ENCODE measurements around the gene ATP2A1.
A peak's percentile ranks its signal among the peaks of the same experiment; 100 is the strongest.
"Not testable (repeated sequence)": the region's sequence is repeated elsewhere in the genome, so short reads cannot be mapped to it uniquely, and the experiment has no call there.

The ATP2A1 gene

DNA sequence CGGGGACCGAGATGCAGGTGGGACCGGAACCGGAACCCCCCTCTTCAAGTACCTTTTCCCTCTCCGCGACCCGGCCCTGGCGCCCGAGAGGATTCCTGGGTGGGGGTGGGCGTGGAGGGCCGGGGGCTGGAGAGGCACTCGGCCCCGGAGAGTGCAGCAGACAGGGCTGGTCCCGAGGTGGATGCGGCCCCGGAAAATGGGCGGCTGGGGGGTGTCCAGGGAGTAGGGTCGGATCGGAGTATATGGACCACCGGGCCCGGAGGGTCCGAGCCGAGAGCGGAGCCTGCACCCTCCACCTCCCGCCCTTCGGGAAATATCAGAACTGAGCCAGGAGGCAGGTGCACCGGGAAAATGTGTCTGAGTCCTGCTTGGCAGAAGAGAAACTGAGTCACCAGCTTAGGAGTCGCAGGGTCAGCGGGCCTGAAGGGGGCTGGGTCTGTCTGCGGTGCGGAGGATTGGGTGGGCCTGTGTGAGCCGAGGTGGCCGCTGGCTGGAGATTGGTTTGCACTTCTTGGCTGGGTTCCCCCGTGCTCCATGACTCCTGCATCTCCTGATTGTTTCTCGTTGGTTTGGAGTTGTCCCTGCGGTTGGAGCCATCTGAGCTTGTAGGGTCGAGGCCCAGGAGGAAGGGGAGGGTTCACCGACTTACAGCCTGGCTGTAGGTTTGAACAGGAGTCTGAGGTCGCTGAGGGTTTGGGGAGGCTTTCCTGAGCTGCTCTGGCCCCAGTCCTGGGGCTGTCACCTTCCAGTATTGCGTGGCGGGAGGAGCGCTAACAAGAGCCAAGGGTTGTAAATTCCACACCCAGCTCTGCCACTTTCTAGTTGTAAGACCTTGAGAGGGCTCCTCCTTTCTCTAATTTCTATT is 14.1 kb upstream of the ATP2A1 start:
- no peak for DNase-seq

DNA sequence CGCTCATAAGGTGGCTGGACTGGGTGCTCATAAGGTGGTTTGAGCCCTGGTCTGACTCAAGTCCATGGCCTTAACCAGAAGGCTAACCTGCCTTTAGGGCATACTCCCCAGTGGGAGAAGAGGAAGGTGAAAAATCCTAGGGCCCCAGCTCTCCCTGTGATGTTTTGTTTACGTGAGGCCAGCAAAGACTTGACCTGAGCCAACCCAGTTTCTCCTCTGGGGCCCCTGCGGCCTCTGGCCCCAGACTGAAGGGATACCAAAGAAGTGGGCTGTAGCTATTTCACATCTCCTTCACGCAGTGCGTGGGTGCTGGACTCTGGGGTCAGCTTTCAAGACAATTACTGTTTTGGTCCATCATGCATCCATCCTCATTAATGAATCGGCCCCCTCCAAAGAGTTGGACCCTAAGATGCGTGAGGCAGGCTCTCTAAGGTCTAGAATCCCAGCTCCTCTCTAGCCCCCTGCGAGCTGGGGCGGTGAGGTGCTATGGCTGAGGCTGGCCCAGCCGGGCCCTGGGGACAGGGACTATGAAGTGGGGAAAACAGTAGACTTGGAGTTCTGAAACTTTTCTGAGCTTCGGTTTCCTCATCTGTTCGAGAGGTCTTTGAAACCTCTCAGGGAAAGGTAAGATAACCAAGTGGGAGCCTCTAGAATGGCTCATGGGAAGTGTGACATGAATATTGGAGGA is 13.1 kb upstream of the ATP2A1 start:
- no peak for DNase-seq

DNA sequence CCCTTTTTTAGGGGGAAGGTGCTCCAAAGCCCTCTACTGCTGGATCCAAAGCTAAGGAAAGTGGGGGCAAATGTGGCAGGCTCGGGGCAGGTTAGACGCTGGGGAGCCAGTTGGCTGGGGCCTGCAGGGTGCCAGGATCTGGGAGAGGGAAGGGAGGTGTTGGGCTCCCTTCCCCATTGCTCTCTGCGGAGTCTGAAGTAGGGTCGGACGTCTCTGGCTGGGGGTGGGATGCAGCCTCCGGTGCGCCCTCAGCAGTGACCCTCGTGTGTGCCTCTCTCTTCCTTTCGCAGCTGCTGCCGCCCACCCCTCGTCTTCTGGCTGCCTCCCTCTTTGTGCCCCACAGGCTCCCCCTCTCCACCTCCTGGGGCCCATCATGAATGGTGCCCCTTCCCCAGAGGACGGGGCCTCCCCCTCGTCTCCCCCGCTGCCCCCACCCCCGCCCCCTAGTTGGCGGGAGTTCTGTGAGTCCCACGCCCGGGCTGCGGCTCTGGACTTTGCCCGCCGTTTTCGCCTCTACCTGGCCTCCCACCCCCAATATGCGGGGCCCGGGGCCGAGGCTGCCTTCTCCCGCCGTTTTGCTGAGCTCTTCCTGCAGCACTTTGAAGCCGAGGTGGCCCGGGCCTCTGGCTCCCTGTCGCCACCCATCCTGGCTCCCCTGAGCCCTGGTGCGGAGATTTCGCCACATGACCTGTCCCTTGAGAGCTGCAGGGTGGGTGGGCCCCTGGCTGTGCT is 12.4 kb upstream of the ATP2A1 start:
- DNase-seq: no peak

DNA sequence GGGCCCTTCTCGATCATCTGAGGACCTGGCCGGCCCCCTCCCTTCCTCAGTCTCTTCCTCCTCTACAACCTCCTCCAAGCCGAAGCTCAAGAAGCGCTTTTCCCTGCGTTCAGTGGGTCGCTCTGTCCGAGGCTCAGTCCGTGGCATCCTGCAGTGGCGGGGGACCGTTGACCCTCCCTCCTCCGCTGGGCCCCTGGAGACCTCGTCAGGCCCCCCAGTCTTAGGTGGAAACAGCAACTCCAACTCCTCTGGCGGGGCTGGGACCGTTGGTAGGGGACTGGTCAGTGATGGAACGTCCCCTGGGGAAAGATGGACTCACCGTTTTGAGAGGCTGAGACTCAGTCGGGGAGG is 11.9 kb upstream of the ATP2A1 start:
- DNase-seq: no peak

DNA sequence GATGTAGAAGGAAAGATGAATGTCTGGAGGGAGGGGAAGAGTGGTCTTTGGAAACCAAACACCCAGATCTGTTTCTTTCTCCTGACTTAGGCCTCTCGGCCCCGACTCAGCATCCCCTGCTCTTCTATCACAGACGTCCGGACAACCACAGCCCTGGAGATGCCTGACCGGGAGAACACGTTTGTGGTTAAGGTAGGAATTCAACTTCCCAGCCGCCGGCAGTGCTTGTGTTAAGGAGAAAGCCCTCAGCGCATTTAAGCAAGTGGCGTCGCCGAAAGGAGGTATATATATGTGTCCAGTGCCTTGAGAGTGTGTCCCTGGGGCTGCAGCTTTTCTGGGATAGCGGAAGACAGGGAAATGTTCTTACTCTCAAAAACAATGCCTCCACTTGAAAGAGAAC is 11.0 kb upstream of the ATP2A1 start:
- DNase-seq: no peak

DNA sequence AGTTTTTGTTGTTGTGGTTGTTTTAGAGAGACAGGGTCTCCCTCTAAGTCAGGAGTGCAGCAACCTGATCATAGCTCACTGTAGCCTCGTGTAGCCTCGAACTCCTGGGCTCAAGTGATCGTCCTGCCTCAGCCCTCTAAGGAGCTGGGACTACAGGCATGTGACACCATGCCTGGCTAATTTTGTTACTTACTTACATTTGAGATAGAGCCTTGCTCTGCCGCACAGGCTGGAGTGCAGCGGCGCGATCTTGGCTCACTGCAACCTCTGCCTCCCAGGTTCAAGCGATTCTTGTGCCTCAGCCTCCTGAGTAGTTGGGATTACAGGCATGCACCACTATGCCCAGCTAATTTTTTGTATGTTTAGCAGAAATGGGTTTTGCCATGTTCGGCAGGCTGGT is 10.6 kb upstream of the ATP2A1 start:
- DNase-seq: not testable (repeated sequence)

DNA sequence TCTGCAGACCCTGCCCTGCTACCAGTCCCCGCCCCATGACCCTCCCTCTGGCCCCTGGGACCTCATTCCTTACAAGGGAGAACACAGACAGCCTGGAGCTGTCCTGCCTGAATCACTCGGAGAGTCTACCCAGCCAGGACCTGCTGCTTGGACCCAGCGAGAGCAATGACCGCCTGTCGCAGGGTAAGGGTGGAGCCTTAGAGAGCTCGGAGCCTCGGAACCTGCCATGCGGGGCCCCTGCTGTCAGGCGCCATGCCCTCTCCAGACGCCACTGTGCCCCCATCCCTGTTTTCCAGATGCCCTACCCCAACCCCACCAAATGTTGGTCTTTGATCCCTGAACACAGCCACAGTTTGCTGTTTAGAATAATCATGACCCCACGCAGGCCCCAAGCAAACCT is 9.1 kb upstream of the ATP2A1 start:
- no peak for DNase-seq

DNA sequence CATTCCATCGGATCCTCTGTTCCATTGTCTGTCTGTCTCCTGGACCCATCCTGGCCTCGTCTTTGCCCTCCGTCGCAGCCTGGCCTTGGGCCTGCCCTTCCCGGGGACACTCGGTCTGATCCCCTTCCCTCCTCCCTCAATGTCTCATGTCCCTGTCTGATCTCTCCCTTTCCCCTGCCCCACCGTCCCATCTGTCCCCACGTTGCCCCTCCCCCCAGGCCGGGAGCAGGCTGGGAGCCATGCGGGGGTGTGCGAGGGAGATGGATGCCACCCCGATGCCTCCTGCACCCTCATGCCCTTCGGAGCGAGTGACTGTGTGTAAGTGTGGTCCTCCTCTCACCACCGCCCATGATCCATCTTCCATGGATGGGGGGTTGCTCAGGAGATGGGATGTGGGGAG is 5.3 kb upstream of the ATP2A1 start:
- DNase-seq: no peak

DNA sequence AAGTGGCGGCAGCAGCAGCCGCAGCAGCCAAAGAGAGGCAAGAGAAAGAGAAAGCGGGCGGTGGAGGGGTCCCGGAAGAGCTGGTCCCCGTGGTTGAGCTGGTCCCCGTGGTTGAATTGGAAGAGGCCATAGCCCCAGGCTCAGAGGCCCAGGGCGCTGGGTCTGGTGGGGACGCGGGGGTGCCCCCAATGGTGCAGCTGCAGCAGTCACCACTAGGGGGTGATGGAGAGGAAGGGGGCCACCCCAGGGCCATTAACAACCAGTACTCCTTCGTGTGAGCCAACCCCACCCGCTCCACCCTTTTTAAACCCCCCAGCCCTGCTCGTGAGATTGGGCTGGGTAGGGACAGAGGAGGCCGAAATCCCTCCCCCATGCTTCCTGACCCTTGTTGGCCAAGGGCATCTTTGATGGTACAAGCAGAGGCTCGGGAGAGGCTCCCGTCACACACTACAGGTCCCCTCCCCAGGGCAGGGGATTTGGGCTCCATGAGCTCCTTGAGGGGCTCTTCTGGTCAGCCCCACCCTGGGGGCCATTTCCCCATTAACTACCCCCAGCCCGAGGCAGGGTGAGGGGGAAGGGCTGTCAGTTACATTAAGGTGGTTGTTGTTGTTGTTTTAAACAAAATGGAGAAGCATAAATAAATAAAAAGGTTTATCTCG is 4.6 kb upstream of the ATP2A1 start:
- no peak for DNase-seq

DNA sequence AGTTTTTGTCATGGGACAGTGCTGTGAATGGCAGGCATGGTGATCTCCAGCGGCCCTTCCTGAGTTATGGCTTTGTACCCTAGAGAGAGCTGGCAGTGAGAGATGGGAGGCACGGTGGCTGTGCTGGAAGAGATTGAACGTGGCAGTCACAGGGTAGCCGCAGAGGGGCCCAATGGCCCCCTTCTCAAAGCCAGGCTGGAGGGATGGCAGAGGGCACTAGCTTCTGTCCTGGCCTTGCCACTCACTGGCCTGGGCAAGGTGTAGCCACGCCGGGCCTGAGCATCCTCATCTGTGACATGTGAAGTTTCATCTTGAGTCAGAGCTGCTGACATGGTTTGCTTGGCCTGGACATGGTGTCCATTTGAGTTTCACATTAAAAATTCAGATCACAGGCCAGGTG is 3.9 kb upstream of the ATP2A1 start:
- DNase-seq: no peak

DNA sequence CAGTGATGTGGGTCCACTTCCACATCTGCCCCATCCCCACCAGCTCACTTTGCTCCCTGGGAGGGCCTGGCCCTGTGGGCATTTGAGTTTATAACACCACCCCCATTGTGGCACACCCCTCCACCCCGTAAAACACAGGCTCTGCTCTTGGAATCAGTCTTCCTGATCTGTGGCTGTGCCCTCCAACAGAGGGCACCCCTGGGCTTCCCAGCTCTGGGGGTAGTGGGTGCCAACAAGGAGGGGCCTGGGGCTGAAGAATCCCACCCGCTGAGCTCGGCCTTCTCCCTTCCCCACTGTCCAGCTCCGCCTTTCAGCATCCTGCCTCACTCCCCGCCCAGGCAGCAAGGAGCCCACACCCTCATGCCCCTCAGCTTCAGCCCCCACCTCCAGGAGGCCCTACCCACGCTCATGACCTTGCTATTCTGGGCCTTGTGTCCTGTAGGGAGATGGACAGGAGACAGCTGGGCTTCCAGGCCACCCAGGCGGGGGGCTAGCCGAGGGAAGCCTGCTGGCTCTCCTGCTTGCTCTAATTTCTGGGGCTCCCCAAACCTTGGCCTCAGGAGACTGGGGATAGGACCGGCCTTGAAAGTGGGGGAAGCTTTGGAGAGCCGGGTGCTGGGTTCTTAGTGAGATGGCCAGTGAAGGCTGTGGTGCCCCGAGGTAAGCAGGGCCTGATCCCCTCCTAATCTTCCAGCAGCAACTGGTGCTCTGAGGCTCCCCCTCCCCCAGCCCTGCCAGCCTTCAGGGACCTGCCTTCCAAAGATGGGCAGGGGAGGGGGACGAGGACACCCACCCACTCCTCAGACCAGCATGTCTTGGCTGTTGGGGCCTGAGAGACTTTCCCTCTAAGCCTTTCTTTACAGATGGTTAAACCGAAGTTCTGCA is 2.9 kb upstream of the ATP2A1 start:
- DNase-seq: no peak

DNA sequence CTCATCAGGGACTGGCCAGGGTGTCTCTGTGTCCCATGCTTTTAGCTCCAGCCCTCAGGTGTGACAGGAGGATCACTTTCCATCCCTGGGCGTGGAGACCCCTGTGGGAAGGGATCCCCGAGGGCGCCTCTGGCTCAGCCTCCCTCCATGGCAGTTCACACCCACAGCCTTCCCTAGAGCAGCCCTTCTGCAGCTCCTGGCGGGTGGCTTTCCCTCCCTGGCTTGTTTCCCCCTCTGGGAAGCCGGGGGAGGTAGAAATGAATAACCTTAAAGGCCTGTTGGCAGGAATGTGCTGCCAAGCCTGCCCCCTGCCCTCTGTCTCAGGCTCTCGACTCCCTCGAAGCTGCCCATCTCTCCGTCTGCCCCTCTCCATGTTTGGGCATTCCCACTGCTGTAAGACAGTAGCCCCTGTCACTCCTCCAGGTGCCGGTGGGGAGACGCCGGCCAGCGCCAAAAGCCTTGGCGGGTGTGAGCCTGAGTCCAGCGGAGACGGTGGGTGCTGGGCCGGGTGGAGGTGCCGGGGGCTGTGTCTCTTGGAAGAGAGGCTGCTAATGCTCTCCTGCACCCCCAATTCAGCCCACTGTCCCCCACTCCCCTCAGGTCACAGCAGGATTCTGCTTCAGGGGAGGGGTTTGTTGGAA is 2.1 kb upstream of the ATP2A1 start:
- DNase-seq: no peak

DNA sequence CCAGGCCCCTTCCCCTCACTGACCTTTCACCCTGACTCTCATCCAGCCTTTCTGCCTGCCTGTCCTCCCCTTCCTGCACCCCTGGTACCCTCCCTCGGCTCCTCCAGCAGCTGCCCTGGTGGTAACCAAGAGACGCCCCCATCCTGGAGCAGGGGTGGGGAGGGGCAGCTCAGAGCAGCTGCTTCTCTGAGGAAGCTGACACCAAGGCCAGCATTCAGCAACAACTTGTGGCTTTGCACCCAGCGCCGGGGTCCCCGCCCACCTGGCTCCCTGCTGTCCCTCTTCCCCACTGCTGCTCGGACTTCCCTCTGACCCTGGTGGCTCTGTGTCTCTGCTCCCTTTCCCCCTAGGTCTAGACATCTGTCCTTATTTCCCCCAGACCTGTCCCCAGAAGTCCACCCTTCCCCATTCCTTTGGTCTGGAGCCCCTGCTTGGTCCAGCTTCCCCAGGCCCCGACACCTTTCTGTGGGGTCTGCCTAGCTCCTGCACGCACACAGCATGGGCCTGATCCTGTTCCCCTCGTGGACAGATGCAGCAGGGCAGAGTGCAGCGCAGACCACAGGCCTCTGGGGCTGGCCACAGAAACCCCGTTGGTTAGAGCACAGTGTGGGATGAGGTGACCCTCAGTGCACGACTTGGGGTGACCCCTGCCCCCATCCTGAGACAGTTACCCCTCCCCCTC is 1.2 kb upstream of the ATP2A1 start:
- no peak for DNase-seq

DNA sequence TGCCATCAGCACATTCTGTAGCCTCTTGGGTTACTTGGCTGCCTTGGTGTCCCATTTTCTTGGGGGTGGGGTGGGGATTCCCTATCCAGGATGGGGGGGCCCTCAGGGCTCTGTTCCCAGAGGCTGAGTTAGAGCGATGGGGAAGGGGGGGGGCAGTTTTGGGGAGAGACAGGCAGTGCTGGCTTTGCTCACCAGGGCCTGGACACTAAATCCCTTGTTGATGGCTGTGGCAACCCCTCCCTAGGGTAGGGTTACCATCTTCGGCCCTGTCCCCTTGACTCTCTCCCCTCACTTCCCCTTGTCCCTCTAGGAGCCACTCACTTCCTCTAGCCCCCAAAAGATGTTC is 660 bp upstream of the ATP2A1 start:
- no peak for DNase-seq

DNA sequence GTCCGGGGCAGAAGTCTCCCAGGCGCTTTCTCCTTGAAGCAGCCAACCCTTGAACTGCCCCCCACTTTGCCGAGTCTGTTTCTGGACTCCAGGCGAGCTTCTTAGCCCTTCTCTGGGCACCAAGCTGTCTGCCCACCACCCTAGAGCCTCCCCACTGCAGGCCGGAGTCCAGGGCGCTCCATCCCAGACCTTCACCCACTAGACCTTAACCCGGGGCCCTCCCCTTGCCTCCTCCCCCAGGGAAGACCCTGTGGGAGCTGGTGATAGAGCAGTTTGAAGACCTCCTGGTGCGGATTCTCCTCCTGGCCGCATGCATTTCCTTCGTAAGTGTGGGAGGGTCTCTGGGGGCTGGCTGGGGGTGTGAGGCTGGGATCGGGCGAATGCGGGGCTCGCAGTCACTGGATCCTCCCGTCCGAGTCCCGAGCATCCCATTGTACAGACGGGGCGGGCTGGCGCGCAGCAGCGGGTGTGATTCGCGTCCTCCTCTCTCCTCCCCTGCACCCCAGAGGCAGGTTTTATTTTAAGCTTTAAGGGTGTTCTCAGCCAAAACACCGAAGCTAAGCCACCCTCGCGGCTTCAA is 1.1 kb downstream of the ATP2A1 start:
- peak; percentile 0 for DNase-seq

DNA sequence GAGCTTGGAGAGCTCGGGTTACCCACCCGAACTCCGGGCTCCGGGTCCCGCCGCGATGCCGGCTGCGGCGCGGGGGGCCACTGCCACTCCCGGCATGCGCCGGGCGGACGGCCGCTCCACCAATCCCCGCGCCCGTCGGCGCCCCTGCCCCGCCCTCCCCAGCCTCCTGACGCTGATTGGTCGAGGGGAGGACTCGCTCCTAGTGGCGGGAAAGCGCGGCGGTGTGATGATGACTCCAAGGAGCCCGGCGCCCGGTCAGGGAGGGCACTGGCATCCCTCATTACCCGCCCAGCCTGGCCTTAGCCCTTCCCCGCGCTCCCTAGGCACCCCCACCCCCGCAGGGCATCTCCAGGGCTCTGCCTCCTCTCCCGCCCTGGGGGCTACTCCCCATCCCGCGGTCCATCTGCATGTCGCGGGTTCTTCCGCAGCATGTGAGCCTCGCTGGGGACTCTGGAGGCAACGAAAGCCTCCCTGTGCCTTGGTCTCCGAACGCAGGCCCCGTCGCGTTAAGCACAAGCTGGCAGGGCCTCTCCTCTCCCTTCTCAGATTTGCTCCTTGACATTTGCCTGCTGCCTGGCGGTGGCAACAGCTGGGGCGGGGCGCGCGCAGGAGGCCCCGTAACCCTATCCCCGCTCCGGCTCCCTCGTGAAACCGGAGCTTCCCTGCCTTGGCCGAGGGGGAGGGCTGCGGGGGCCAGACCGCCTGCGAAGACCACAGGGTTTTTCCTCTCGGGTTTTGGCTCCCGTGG is 1.7 kb downstream of the ATP2A1 start:
- peak; percentile 63 for DNase-seq

DNA sequence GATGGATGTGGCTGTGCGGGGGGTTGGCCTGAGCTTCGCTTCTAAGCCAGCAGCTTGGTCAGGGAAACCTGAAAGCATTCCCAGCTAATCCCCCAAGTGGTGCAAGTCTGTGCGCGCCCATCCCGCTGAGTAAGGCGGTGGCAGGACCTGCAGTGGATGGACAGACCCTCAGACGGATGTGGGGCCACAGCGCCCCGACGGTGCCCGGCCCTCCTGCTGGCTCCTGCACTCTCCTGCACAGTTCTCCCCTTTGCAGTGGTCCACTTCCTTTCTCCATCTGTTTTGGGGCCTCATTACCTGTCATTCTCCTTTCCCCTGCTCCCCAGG is 2.3 kb downstream of the ATP2A1 start:
- DNase-seq: no peak

DNA sequence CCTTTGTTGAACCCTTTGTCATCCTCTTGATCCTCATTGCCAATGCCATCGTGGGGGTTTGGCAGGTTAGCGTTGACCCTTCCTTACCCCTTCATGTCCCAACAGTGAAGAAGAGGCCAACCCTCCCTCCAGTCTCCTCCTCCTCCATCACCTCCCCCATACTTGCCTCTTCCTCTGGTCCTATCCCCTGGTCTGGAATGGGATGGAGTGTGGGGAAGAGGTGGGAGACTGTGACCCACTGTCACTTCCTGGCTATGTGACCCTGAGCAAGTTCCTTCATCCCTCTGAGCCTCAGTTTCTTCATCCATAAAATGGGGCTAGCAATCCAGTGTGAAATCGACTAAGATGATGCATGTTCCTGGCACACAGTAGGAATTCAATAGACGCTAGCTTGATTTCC is 2.7 kb downstream of the ATP2A1 start:
- no peak for DNase-seq

DNA sequence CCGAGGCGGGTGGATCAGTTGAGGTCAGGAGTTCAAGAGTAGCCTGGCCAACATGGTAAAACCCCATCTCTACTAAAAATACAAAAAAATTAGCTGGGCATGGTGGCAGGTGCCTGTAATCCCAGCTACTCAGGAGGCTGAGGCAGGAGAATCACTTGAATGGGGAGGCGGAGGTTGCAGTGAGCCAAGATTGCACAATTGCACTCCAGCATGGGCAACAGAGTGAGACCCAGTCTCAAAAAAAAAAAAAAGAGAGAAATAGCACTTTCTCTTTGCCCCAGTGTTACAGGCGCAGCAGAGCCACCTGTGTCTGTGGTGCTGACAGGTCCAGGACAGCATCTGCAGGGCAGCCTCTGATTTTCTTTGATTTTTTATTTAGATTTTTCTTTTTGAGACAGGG is 3.3 kb downstream of the ATP2A1 start:
- DNase-seq: not testable (repeated sequence)

DNA sequence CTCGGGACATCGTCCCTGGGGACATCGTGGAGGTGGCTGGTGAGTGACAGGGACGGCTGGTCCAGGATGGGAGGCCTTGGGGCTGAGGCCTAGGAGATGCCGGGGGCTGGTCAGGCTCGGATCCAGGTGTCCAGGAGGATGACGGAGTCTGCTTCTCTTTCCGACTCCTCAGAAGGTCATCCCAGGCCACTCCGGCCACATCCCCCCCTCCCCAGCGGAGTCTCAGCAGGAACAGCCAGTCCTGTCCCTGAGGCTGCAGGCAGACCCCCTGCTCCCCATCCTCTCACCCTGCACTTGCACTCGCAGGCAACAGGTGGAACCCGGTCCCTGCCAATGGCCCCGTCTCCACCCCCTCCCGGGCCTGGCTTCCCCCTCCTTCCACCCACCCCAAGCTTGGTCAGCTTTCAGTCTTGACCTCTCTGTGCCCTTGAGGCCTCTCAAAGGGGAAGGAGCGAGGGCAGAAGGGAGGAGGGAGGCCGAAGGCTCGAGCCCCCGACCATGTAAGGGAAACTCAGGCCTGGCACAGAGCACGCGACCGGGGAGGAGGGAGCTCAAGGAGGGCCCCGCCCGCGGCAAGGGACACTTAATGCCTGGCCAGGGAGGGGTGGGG is 4.4 kb downstream of the ATP2A1 start:
- no peak for DNase-seq

All from NCI-H748 treated with DMSO at 0.1 percent for 48 hours (cell line).